GM18526 (cell line): ENCODE measurements around the gene UACA.

Source experiments
- POLR2A ChIP-seq: IDR thresholded peaks from 3 replicates; pipeline ENCODE4 v1.6.1; 2011; ENCODE audit not compliant: insufficient read length; ENCODE audit errors: extremely low read depth

The UACA gene

GRCh38 chr15:70793694-70794093 is 30.3 kb upstream of the UACA start:
- TF ChIP-seq POLR2A = no peak

GRCh38 chr15:70792171-70792573 is 28.8 kb upstream of the UACA start:
- TF ChIP-seq POLR2A = no peak

DNA sequence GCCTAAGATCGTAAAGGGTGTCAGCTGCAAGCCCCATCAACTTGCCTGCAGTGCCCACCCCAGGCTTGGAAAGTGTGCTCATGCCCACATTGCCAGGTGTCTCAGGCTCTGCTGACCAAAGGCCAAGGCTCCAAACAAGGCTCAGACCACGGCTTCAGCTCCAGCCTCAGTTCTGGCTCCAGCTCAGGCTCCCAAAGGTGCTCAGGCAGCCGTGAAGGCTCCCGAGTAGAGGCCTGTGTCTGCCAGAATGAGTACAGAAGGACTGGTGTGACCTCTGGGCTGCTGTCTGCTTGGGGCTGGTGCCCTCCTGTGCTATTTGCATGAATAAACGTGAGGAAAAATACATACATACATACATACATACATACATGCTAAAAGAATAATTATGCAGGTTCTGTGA is 27.9 kb upstream of the UACA start:
- no peak for TF ChIP-seq POLR2A

- TF ChIP-seq POLR2A = no peak
Observed at GRCh38 chr15:70789213-70789612, 25.9 kb upstream of the UACA start.

- TF ChIP-seq POLR2A = no peak
Observed at GRCh38 chr15:70788114-70789049, 25.0 kb upstream of the UACA start.

GRCh38 chr15:70786996-70787395 is 23.6 kb upstream of the UACA start:
- TF ChIP-seq POLR2A = no peak

DNA sequence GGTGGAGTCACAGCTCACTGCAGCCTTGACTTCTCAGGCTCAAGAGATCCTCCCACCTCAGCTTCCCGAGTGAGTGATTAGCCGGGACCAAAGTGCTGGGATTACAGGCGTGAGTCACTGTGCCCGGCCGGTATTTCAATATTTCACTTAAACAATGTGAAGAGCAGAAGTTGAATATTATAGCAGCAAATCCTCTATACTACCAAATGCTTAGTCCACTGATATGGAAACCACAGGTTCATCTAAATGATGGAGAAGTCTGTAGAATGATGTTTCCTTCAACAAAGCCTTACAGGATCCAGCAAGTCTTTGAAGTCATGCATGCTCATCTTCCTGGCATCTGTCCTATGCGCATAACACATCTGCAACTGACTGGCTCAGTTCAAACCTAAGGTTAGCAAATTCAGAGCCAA is 20.3 kb upstream of the UACA start:
- no peak for TF ChIP-seq POLR2A

DNA sequence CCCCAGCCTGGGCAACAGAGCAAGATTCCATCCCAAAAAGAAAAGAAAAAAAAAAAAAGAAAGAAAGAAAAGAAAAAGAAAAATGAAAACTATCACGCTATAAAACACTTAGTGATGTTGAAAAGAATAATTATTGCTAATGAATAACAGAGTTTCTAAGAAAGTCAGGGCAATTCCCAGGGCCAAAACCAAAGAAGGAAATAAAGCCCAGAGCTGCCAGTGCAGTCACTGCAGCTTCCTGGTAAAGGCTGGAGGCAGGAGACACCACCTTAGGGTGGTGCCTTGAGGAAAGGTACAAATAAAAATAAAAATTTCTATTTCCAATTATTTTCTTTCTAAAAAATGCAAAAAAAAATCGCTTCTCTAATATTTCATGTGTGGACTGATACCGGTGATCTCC is 19.7 kb upstream of the UACA start:
- TF ChIP-seq POLR2A = no peak

GRCh38 chr15:70781236-70781635 is 17.9 kb upstream of the UACA start:
- TF ChIP-seq POLR2A = no peak

GRCh38 chr15:70778258-70779076 is 15.1 kb upstream of the UACA start:
- no peak for TF ChIP-seq POLR2A

DNA sequence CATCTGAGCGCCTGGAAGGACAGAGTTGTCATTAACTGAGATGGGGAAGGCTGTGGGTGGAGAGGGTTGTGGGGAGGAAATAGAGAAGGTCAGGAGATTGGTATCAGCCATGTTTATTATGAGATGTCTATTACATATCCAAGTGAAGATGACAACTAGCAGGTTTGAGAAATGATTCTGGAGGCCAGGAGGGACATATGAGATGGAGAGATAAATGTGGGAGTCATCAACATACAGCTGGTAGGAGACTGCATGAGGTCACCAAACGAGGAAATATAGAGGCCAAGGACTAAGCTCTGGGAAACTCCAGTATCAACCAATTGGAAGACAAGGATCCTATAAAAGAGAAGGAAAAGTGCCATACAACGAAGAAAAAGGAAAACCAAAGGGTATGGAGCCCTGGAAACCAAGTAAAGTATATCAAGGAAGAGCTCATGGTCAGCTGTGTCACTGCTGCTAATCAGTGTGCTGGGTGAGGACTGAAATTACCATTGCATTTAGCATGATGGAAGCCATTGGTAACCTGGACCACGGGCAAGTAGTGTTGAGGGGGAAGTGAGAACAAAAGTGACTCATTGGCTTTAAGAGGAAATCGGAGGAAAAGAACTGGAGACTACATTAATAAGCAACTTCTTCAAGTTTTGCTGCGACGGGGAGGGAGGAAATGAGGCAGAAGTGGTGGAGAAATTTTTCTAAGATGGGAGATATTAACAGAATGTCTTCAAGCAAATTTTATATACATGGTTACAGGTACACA is 14.0 kb upstream of the UACA start:
- no peak for TF ChIP-seq POLR2A

- TF ChIP-seq POLR2A = no peak
Observed at GRCh38 chr15:70775160-70775559, 11.8 kb upstream of the UACA start.

DNA sequence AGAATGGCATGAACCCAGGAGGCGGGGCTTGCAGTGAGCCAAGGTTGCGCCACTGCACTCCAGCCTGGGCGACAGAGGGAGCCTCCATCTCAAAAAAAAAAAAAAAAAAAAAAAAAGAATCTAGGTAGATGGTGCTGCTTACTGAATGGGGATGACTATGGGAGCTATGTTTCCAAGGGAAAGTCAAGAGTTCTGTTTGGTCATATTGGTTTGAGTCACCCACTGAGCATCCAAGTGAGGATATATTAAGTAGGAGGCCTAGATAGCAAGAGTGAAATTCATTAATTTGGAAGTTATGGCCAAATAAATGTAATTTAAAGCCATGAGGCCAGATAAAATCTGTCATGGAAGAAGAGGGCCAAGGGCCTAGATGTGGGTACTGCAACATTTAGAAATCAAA is 9.0 kb upstream of the UACA start:
- TF ChIP-seq POLR2A = no peak

DNA sequence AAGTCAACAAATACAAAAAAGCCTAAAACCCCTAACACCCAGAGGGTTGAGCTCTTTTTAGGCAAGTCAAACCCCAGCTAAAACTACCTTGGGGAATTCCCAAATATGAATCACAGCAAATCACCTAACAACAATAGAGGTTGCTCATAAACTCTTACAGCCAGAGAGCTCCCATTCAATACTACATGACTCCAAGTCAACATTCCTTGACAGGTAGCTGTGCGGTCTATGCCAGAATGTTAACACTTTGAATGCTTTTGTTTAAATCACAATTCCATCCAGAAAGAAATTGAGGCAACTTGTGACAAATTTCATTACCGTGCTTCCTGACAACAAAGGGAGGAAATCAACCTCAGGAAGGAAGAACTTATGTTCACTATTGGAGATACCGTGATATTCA is 7.5 kb upstream of the UACA start:
- no peak for TF ChIP-seq POLR2A

DNA sequence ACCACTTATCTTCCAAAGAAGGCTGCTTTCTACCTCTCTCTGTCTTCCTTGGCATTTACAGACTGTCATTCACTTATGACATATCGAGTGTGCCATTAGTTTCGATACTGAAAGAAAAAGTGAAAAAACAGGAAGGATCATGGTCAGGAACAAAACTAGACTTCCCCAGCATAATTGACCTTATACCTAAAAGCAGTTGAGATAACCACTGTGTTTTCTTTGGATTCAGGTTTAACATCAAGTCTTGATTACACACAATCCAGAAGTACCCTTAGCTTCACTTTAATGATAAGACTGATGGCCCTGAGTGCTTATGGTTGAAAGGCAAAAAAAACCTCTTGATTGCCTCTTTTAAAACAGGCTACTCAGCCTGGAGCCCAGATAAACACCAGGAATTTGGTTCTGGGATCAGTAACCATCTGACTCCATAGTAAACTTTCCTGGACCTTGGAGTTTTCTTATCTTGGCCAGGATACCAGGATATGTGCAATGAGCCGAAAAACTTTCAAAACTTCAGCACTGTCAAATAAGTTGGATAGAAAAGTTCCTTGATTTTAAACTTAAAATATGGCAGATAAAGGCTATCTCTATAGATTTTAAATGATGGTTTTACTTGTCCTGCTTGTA is 5.0 kb upstream of the UACA start:
- TF ChIP-seq POLR2A = no peak
